HG02938 (cell line): ENCODE data around the gene WBP2.
"Not testable (repeated sequence)": the region's sequence is repeated elsewhere in the genome, so short reads cannot be mapped to it uniquely, and the experiment has no call there.

Experiments
- ATAC-seq: cut with Tn5 transposase; IDR thresholded peaks from one replicate; pipeline ENCODE4 v1.9.1; 2021; ENCODE audit warnings: mild to moderate bottlenecking, moderate library complexity; ENCODE audit not compliant: unreplicated experiment

Gene WBP2

GRCh38 chr17:75868730-75869281 lies 13.7 kb upstream of the WBP2 start:
- ATAC-seq = not testable (repeated sequence)

- ATAC-seq = not testable (repeated sequence)
These were observed 10.5 kb upstream of the WBP2 start for GRCh38 chr17:75865404-75866188.

GRCh38 chr17:75864887-75865286 lies 9.8 kb upstream of the WBP2 start:
- ATAC-seq = not testable (repeated sequence)

GRCh38 chr17:75864448-75864871 lies 9.3 kb upstream of the WBP2 start:
- peak; percentile 84 for ATAC-seq

- no peak for ATAC-seq
These were observed 6.8 kb upstream of the WBP2 start for GRCh38 chr17:75861927-75862317.

- not testable (repeated sequence) for ATAC-seq
These were observed 4.2 kb upstream of the WBP2 start for GRCh38 chr17:75859358-75859757.

- ATAC-seq = no peak
These were observed 1.1 kb upstream of the WBP2 start for GRCh38 chr17:75856062-75856756.

GRCh38 chr17:75854881-75855309 lies 240 bp downstream of the WBP2 start:
- no peak for ATAC-seq

- no peak for ATAC-seq
These were observed 910 bp downstream of the WBP2 start for GRCh38 chr17:75854101-75854748.

- no peak for ATAC-seq
These were observed 1.7 kb downstream of the WBP2 start for GRCh38 chr17:75853433-75853832.

- ATAC-seq = not testable (repeated sequence)
These were observed 3.5 kb downstream of the WBP2 start for GRCh38 chr17:75851693-75851991.

GRCh38 chr17:75850928-75851692 lies 4.0 kb downstream of the WBP2 start:
- ATAC-seq = no peak

- no peak for ATAC-seq
These were observed 5.4 kb downstream of the WBP2 start for GRCh38 chr17:75849724-75850123.

GRCh38 chr17:75849279-75849646 lies 5.9 kb downstream of the WBP2 start:
- ATAC-seq = no peak

GRCh38 chr17:75848523-75849278 lies 6.4 kb downstream of the WBP2 start:
- ATAC-seq = no peak

GRCh38 chr17:75847614-75848522 lies 7.3 kb downstream of the WBP2 start:
- no peak for ATAC-seq

GRCh38 chr17:75846692-75847613 lies 8.2 kb downstream of the WBP2 start:
- no peak for ATAC-seq
